Left renal cortex interstitium (tissue), 4 donors: ENCODE results near the gene GPR68. TPM values are rescaled to one million over a fixed set of nuclear protein-coding genes. Genes with fewer than 3 reads are reported as not detected.
"Not testable (repeated sequence)": the region's sequence is repeated elsewhere in the genome, so short reads cannot be mapped to it uniquely, and the experiment has no call there.

ENCODE experiments used
- DNase-seq, 4 donors: peaks; one replicate each; pipeline ENCODE4 v3.0.0-alpha.2; 2013; ENCODE audit warnings: low read depth in 4 of 4, low spot score in 2 of 4, missing footprints in 1 of 4
- polyA plus RNA-seq, 4 donors: library from polyadenylated mRNA; unstranded; fragments of 120-200 nt; gene quantifications; one replicate each; pipeline ENCODE4 v1.2.1, GENCODE V29; 2013; ENCODE audit not compliant: insufficient read length in 4 of 4

The GPR68 gene
- polyA plus RNA-seq, 4 donors, result 1.7 to 3.9 (median 2.5) TPM

DNA sequence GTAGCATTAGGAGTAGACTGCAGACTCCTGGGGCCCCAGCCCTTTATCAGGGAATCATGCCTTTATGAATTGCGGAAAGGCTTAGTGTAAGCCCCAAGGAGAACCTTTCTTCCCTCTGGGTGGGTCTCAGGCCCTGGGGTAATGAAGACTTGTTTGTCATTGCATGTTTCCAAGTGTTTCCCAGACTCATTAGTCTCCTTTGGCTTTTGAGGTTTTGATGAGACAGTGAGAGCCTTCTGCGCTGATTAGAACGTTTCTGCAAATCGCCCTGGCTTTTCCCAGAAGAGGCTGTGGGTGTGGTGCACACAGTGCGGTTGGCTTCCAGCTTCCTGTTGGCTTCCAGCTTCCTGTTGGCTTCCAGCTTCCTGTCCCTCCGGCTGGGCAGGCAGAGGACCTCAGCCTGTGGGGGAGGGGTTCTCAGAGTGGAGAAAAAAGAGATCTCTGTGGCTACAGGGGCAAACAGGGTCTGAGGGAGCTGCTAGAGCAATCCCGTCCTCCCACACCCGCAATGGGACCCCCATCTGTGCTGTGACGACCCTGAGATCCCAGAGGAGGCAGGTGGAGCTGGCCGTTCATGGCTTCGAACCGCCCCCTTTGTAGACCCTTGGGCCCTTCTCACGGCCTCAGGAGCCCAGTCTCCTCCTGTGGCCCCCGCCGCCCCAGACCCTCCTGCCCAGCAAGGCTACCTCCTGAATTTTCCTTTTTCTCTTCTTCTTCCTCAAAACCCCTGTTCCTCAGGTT lies 42.1 kb downstream of the GPR68 start:
- no peak for DNase-seq

DNA sequence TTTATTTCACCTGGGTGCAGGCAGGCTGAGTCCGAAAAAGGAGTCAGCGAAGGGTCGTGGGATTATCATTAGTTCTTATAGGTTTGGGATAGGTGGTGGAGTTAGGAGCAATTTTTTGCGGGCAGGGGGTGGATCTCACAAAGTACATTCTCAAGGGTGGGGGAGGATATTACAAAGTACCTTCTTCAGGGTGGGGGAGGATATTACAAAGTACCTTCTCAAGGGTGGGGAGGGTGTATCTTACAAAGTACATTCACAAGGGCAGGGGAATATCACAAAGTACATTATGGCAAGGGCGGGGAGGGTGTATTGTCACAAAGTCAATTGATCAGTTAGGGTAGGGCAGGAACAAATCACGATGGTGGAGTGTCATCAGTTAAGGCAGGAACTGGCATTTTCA lies 43.7 kb downstream of the GPR68 start:
- DNase-seq, result not testable (repeated sequence)

DNA sequence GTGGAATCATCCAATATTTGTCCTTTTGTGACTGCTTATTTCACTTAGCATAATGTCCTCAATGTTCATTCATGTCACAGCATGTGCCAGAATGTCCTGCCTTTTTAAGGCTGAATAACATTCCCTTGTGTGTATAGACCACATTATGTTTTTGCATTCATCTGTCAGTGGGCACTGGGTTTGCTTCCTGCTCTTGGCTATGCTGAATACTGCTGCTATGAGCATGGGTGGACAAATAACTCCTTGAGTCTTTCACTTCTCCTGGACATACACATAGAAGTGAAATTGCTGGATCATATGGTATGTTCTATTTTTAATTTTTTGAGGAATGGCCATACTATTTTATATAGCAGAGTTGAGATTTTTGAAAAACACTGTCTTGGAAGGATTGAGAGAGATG lies 46.9 kb downstream of the GPR68 start:
- no peak for DNase-seq

GRCh38 chr14:91195881-91196280 lies 48.6 kb downstream of the GPR68 start:
- no peak for DNase-seq

DNA sequence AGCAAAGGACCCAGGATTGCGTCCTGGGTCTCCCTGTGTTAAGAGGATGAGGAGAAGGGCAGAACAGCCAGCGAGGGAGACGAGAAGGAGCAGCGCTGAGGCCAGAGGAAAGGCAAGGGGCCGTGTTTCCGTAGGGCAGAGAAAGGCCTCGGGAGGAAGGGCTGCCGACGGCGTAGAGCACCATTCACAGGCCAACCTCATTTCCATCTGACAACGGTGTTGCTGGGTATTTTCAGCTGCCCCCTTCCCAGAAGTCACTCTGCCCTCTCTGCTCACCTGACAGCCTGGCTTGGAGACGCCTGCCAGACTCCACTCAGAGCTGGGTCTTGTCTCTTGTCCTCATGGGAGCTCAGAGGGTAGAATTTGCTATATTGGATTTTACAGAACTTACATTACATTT lies 51.4 kb downstream of the GPR68 start:
- DNase-seq, result no peak

- no peak for DNase-seq
Measured at GRCh38 chr14:91190853-91191252, 53.7 kb downstream of the GPR68 start.

DNA sequence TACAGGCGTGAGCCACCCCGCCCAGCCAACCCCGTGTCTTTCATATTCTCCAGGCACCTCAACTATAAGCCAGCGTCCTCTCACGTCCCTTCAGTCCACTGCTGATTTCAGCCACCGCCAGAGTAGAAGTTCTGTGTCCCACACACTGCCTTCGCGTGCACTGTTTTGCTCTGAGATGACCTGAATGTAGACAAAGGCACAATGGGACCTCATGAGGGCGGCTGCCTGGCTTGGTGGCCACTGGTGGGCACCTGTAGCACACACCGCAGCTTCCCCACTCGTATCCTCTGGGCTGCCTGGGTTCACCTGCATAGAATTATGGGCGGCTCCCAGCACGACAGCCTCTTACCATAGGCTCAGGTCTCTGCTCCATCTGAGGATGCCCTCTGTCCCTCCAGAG lies 57.2 kb downstream of the GPR68 start:
- DNase-seq, result no peak

DNA sequence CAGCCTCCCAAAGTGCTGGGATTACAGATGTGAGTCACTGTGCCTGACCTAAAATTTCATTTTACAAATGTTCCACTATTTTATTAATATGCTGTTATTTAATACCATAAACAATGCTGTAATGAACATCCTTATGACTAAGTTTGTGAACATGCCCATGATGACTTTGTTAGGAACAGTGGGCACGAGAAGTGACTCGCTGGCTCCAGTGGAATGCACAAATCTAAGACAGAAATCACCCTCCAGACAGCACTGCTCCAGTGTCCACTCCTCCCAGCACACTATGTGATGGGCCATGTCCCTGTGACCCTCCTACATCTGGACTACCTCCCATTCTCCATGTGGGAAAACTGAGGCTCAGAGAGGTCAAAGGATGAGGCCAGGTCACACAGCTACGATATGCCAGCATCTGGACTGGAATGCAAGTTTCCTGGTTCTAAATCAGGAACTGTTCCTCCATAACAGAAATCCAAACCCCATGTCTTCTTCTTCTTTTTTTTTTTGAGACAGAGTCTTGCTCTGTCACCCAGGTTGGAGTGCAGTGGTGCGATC lies 57.9 kb downstream of the GPR68 start:
- DNase-seq, result no peak

GRCh38 chr14:91185721-91186120 lies 58.8 kb downstream of the GPR68 start:
- no peak for DNase-seq

GRCh38 chr14:91184559-91184958 lies 59.9 kb downstream of the GPR68 start:
- no peak for DNase-seq

DNA sequence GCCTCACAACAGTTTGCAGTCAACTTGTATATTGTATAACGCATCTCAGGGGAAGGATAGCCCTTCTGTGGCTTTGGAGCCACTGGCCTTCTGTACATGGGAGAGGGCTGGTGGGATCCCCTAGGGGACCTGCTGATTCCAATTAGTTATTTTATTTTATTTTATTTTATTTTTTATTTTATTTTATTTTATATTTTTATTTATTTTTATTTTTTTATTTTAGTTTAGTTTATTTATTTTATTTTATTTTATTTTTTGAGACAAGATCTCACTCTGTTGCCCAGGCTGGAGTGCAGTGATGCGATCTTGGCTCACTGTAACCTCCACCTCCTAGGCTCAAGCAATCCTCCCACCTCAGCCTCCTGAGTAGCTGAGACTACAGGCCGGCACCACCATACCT lies 61.8 kb downstream of the GPR68 start:
- DNase-seq, result not testable (repeated sequence)

Other genes with a start within 250 kb of the GPR68 start
- 1 to 10 TPM; 6.0 to 8.7 (median 7.7) TPM for gene RPS6KA5, start 184.1 kb downstream of the GPR68 start, polyA plus RNA-seq
- 10 to 100 TPM; 60.1 to 85.2 (median 76.1) TPM for gene DGLUCY, start 130.6 kb downstream of the GPR68 start, polyA plus RNA-seq
- gene CCDC88C, start 173.1 kb upstream of the GPR68 start, polyA plus RNA-seq, result 10 to 100 TPM; 28.8 to 55.2 (median 36.3) TPM